DOHH2 (cell line): Measurements from ENCODE around the gene STON2.
A peak's percentile ranks its signal among the peaks of the same experiment; 100 is the strongest.

Source experiments
- H3F3A ChIP-seq: fragments of 200-600 bp; sonication (generic), shearing (Covaris generic); 2 replicates; pipeline ENCODE4 v1.6.0; 2016; ENCODE audit warnings: antibody characterized with exemption, mild to moderate bottlenecking; ENCODE audit not compliant: control insufficient read depth, insufficient read depth
- H3K27ac ChIP-seq: fragments of 200-600 bp; sonication (generic); 2 replicates; pipeline ENCODE4 v1.5.1; 2014; ENCODE audit warnings: low read depth, mild to moderate bottlenecking, low read length, moderate library complexity
- H3K27me3 ChIP-seq: fragments of 200-600 bp; sonication (generic); 2 replicates; pipeline ENCODE4 v1.6.1; 2014; ENCODE audit warnings: mild to moderate bottlenecking, low read length, mixed read lengths; ENCODE audit not compliant: control insufficient read depth
- H3K36me3 ChIP-seq: fragments of 200-600 bp; sonication (generic); 2 replicates; pipeline ENCODE4 v1.6.1; 2014; ENCODE audit warnings: mild to moderate bottlenecking, low read length, moderate library complexity, mixed read lengths; ENCODE audit not compliant: control insufficient read depth
- H3K4me1 ChIP-seq: fragments of 200-600 bp; sonication (generic); 2 replicates; pipeline ENCODE4 v1.6.1; 2014; ENCODE audit warnings: mild to moderate bottlenecking, low read length, mixed read lengths; ENCODE audit not compliant: control insufficient read depth
- H3K4me2 ChIP-seq: fragments of 200-600 bp; sonication (generic); 2 replicates; pipeline ENCODE4 v1.6.0; 2014; ENCODE audit warnings: mild to moderate bottlenecking, low read length, moderate library complexity
- H3K4me3 ChIP-seq: fragments of 200-600 bp; sonication (generic); 2 replicates; pipeline ENCODE4 v1.5.1; 2014; ENCODE audit warnings: mild to moderate bottlenecking, low read length, mixed read lengths
- H3K79me2 ChIP-seq: fragments of 200-600 bp; sonication (generic); 2 replicates; pipeline ENCODE4 v1.6.1; 2014; ENCODE audit warnings: mild to moderate bottlenecking, low read length, mixed read lengths; ENCODE audit not compliant: control insufficient read depth
- H3K9me2 ChIP-seq: fragments of 200-600 bp; sonication (generic); replicated peaks from 2 replicates; pipeline ENCODE4 v1.6.1; 2014; ENCODE audit warnings: mild to moderate bottlenecking, low read length, mixed read lengths; ENCODE audit not compliant: control insufficient read depth
- H3K9me3 ChIP-seq: fragments of 200-600 bp; sonication (generic); 2 replicates; pipeline ENCODE4 v1.6.1; 2014; ENCODE audit warnings: antibody characterized with exemption, low read length, mixed read lengths; ENCODE audit not compliant: control insufficient read depth, insufficient read depth
- H4K20me1 ChIP-seq: fragments of 200-600 bp; sonication (generic); 2 replicates; pipeline ENCODE4 v1.6.0; 2014; ENCODE audit warnings: low read depth, mild to moderate bottlenecking, antibody characterized with exemption, low read length, moderate library complexity; ENCODE audit not compliant: control insufficient read depth, insufficient read depth
- EZH2phosphoT487 ChIP-seq: fragments of 200-600 bp; sonication (generic); IDR thresholded peaks from 2 replicates; pipeline ENCODE4 v1.6.1; 2017; ENCODE audit warnings: borderline replicate concordance, mild to moderate bottlenecking, antibody characterized with exemption, low read length, moderate library complexity, mixed read lengths
- TF ChIP-seq, protein P1 (sequence below): fragments of 200-600 bp; sonication (generic); IDR thresholded peaks from one replicate; pipeline ENCODE4 v1.5.1; 2014; ENCODE audit warnings: antibody characterized with exemption, mild to moderate bottlenecking, low read depth, low read length; ENCODE audit not compliant: poor library complexity, severe bottlenecking

The STON2 gene

DNA sequence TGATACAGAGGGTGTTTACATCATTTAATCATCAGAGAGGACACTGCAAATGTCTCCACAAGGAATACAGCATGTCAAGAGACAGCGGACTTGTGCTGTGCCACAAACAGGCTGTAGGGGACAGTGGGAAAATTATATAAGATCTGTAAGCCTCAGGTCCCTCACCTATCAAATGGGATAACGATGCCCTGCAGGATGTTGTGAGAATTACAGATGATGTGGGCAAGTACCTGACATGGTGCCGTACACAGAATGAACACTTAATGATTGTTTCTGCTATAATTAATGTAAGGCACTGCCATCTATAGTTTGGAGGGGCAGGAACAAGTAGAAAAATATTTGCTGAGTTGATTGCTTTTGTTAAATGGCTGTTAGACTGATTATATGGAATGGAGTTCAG lies 97.5 kb downstream of the STON2 start:
- no peaks in the 10 kb centered on the region for H3K27me3 ChIP-seq
- H4K20me1 ChIP-seq = no peaks in the 10 kb centered on the region
- no peak for TF ChIP-seq EZH2phosphoT487
- TF ChIP-seq, protein P1, sequence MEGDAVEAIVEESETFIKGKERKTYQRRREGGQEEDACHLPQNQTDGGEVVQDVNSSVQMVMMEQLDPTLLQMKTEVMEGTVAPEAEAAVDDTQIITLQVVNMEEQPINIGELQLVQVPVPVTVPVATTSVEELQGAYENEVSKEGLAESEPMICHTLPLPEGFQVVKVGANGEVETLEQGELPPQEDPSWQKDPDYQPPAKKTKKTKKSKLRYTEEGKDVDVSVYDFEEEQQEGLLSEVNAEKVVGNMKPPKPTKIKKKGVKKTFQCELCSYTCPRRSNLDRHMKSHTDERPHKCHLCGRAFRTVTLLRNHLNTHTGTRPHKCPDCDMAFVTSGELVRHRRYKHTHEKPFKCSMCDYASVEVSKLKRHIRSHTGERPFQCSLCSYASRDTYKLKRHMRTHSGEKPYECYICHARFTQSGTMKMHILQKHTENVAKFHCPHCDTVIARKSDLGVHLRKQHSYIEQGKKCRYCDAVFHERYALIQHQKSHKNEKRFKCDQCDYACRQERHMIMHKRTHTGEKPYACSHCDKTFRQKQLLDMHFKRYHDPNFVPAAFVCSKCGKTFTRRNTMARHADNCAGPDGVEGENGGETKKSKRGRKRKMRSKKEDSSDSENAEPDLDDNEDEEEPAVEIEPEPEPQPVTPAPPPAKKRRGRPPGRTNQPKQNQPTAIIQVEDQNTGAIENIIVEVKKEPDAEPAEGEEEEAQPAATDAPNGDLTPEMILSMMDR = peak; percentile 36
- peaks cover 30% of the 10 kb centered on the region for H3K4me1 ChIP-seq
- H3K27ac ChIP-seq = peak overlapping the region; percentile 19; the same call in 1 of the 2 replicates
- no peaks in the 10 kb centered on the region for H3F3A ChIP-seq
- no peaks in the 10 kb centered on the region for H3K79me2 ChIP-seq
- peak overlapping the region; percentile 37 for H3K4me2 ChIP-seq
- H3K36me3 ChIP-seq = no peaks in the 10 kb centered on the region
- H3K9me2 ChIP-seq = no peaks in the 10 kb centered on the region
- no peaks in the 10 kb centered on the region for H3K9me3 ChIP-seq
- H3K4me3 ChIP-seq = no peak overlapping the region

DNA sequence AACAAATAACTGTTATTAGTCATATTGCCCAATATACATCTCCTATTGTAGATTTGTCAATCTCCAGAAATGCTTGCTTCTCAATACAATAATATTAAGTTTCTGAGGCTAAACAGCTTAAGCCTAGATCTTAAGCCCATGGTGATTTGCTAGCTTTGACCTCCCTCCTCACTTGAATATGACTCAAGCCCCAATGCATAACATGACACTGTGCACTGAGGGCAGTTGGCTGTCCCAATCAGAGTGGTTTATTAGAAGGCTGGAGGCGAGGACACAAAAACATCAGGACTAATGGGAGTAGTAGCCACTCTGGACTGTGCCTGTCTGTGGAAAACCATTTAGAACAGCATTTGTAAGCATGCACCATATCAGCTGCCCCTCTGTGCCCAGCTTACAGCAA lies 98.3 kb downstream of the STON2 start:
- H4K20me1 ChIP-seq = no peaks in the 10 kb centered on the region
- H3K27ac ChIP-seq = no peak overlapping the region
- TF ChIP-seq EZH2phosphoT487 = no peak
- TF ChIP-seq, protein P1 = no peak
- no peaks in the 10 kb centered on the region for H3F3A ChIP-seq
- H3K36me3 ChIP-seq = no peaks in the 10 kb centered on the region
- peaks cover 22% of the 10 kb centered on the region for H3K4me1 ChIP-seq
- no peaks in the 10 kb centered on the region for H3K27me3 ChIP-seq
- H3K9me3 ChIP-seq = no peaks in the 10 kb centered on the region
- no peaks in the 10 kb centered on the region for H3K79me2 ChIP-seq
- no peak overlapping the region for H3K4me2 ChIP-seq
- H3K4me3 ChIP-seq = no peak overlapping the region
- H3K9me2 ChIP-seq = no peaks in the 10 kb centered on the region

DNA sequence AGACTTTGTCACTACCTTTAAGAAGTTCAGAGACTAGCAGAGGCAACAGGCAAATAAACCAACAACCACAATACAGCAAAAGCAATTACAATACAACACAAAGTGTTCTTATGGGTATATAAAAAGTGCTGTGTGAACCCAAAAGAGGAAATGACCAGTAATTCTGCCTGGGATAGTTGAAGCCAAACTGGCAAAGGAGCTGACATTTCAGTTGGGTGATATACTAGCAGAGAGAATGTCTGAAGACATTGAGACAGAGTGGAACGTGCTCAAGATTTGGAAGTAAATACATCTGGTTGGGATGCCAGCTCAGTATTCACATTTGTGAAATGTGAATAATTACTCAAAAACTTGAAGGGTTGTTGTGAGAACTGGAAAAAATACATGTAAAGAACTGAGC lies 98.8 kb downstream of the STON2 start:
- H3K79me2 ChIP-seq = no peaks in the 10 kb centered on the region

More for the DNA sequence above, 98.8 kb downstream of the STON2 start:
- no peak for TF ChIP-seq EZH2phosphoT487
- TF ChIP-seq, protein P1 = no peak
- no peak overlapping the region for H3K4me2 ChIP-seq
- H3K27ac ChIP-seq = no peak overlapping the region
- no peaks in the 10 kb centered on the region for H3K36me3 ChIP-seq
- H3K27me3 ChIP-seq = no peaks in the 10 kb centered on the region
- H3F3A ChIP-seq = no peaks in the 10 kb centered on the region
- H4K20me1 ChIP-seq = no peaks in the 10 kb centered on the region
- H3K4me3 ChIP-seq = no peak overlapping the region
- H3K9me3 ChIP-seq = no peaks in the 10 kb centered on the region
- H3K9me2 ChIP-seq = no peaks in the 10 kb centered on the region
- H3K4me1 ChIP-seq = peaks cover 18% of the 10 kb centered on the region
